SK-N-SH (cell line): ENCODE results near the gene LYSMD4. TPM values are rescaled to one million over a fixed set of nuclear protein-coding genes. Genes with fewer than 3 reads are reported as not detected.

ENCODE experiments used
- CTCF ChIA-PET: fragments of 300-600, 350-600 bp; formaldehyde crosslinking; extraction: SDS; loops from one replicate; lab custom pipeline; 2021; lab: Yijun Ruan, JAX
- POLR2A ChIA-PET: fragments of 350-600 bp; sonication (Branson Sonifier 250); formaldehyde crosslinking; extraction: SDS; loops from one replicate; lab custom pipeline; 2020; ENCODE audit warnings: antibody characterized with exemption, inconsistent platforms; lab: Yijun Ruan, JAX
- DNase-seq: peaks from one replicate; pipeline ENCODE4 v3.0.0; 2012
- H2AFZ ChIP-seq: fragments of 200-600 bp; sonication (generic); 2 replicates; pipeline ENCODE4 v1.8.1; 2016; ENCODE audit warnings: antibody characterized with exemption, mild to moderate bottlenecking, low read depth
- H3F3A ChIP-seq: fragments of 200-600 bp; sonication (generic); replicated peaks from 2 replicates; pipeline ENCODE3; 2016; ENCODE audit warnings: antibody characterized with exemption, mild to moderate bottlenecking; ENCODE audit not compliant: insufficient read depth
- H3K27ac ChIP-seq, 2 experiments: fragments of 200-500 bp in 1 of 2; fragments of 200-600 bp in 1 of 2; sonication (Bioruptor generic) in 1 of 2; sonication (generic), shearing (Covaris generic) in 1 of 2; 2 replicates each; pipeline versions ENCODE4 v1.5.1 to v1.6.1; 2014 to 2016; ENCODE audit warnings: low read depth in 2 of 2, inconsistent platforms in 1 of 2, low read length in 1 of 2, mild to moderate bottlenecking in 1 of 2, mixed read lengths in 1 of 2
- H3K27me3 ChIP-seq: fragments of 200-600 bp; sonication (generic), shearing (Covaris generic); 2 replicates; pipeline ENCODE4 v1.6.1; 2016; ENCODE audit warnings: mixed run types; ENCODE audit not compliant: insufficient read depth
- H3K36me3 ChIP-seq, 2 experiments: fragments of 200-500 bp in 1 of 2; fragments of 200-600 bp in 1 of 2; sonication (Bioruptor generic) in 1 of 2; sonication (generic) in 1 of 2; replicated peaks in 1 of 2; 2 replicates each; pipeline versions ENCODE3 to v1.5.1; 2014 to 2016; ENCODE audit warnings: low read length in 1 of 2, mild to moderate bottlenecking in 1 of 2; ENCODE audit not compliant: insufficient read depth in 2 of 2, control insufficient read depth in 1 of 2
- H3K4me1 ChIP-seq, 2 experiments: fragments of 200-500 bp in 1 of 2; fragments of 200-600 bp in 1 of 2; sonication (Bioruptor generic) in 1 of 2; sonication (generic), shearing (Covaris generic) in 1 of 2; 2 replicates each; pipeline versions ENCODE4 v1.5.1 to v1.6.1; 2014 to 2016; ENCODE audit warnings: low read depth in 1 of 2, low read length in 1 of 2, mixed run types in 1 of 2; ENCODE audit not compliant: insufficient read depth in 2 of 2, control insufficient read depth in 1 of 2
- H3K4me2 ChIP-seq: fragments of 200-600 bp; sonication (generic), shearing (Covaris generic); 2 replicates; pipeline ENCODE4 v1.6.1; 2017; ENCODE audit warnings: mixed run types
- H3K4me3 ChIP-seq, 2 experiments: fragments of 200-500 bp in 1 of 2; fragments of 200-600 bp in 1 of 2; sonication (Bioruptor generic) in 1 of 2; sonication (generic), shearing (Covaris generic) in 1 of 2; 2 replicates each; pipeline versions ENCODE4 v1.5.1 to v1.8.1; 2014 to 2016; ENCODE audit warnings: low read depth in 2 of 2, inconsistent platforms in 1 of 2, low read length in 1 of 2, mild to moderate bottlenecking in 1 of 2, mixed read lengths in 1 of 2, moderate library complexity in 1 of 2
- H3K79me2 ChIP-seq: fragments of 200-600 bp; sonication (generic); 2 replicates; pipeline ENCODE4 v1.8.1; 2017; ENCODE audit warnings: mild to moderate bottlenecking; ENCODE audit not compliant: insufficient read depth
- H3K9ac ChIP-seq: fragments of 200-600 bp; sonication (generic); 2 replicates; pipeline ENCODE4 v1.6.1; 2017; ENCODE audit warnings: mixed run types
- H3K9me2 ChIP-seq: fragments of 200-600 bp; sonication (generic); 2 replicates; pipeline ENCODE4 v1.6.1; 2017; ENCODE audit warnings: mixed run types
- H3K9me3 ChIP-seq: fragments of 200-600 bp; sonication (generic); 2 replicates; pipeline ENCODE4 v1.6.1; 2017; ENCODE audit warnings: mixed run types, mild to moderate bottlenecking, moderate library complexity
- H4K20me1 ChIP-seq: fragments of 200-600 bp; sonication (generic); 2 replicates; pipeline ENCODE4 v1.6.1; 2017; ENCODE audit warnings: mild to moderate bottlenecking, mixed run types; ENCODE audit not compliant: insufficient read depth
- CHD2 ChIP-seq: fragments of 150-350 bp; IDR thresholded peaks from 2 replicates; pipeline ENCODE4 v1.6.1; 2018; ENCODE audit warnings: low read length; ENCODE audit not compliant: partially characterized antibody
- CTCF ChIP-seq: fragments of 200-600 bp; sonication (generic); IDR thresholded peaks from 2 replicates; pipeline ENCODE4 v1.6.1; 2017; ENCODE audit warnings: antibody characterized with exemption, mild to moderate bottlenecking, moderate library complexity
- ELF1 ChIP-seq: IDR thresholded peaks from 2 replicates; pipeline ENCODE4 v1.4.0; 2012
- EP300 ChIP-seq, 2 experiments: IDR thresholded peaks; 2 replicates each; pipeline versions ENCODE4 v1.4.0 to v1.6.1; 2012; ENCODE audit warnings: borderline replicate concordance in 1 of 2, low read depth in 1 of 2, low read length in 1 of 2
- GATA2 ChIP-seq: sonication (generic); formaldehyde crosslinking; IDR thresholded peaks from 2 replicates; pipeline ENCODE4 v1.5.0; 2020; ENCODE audit warnings: mild to moderate bottlenecking, missing genetic modification reagents
- JUND ChIP-seq: IDR thresholded peaks from 2 replicates; pipeline ENCODE4 v1.4.0; 2012
- MAX ChIP-seq: IDR thresholded peaks from 2 replicates; pipeline ENCODE4 v1.4.0; 2012; ENCODE audit warnings: low read depth
- MEF2A ChIP-seq: IDR thresholded peaks from 2 replicates; pipeline ENCODE4 v1.4.0; 2012; ENCODE audit warnings: low read depth, borderline replicate concordance
- MXI1 ChIP-seq: IDR thresholded peaks from 2 replicates; pipeline ENCODE4 v1.6.1; 2012; ENCODE audit warnings: mild to moderate bottlenecking, low read depth, low read length, improper control_type of control experiment
- NFIC ChIP-seq: IDR thresholded peaks from 2 replicates; pipeline ENCODE4 v1.4.0; 2012; ENCODE audit warnings: borderline replicate concordance
- NRF1 ChIP-seq: IDR thresholded peaks from 2 replicates; pipeline ENCODE4 v1.6.1; 2012; ENCODE audit warnings: low read depth, mild to moderate bottlenecking, low read length
- PBX3 ChIP-seq: IDR thresholded peaks from 2 replicates; pipeline ENCODE4; 2012
- POLR2AphosphoS5 ChIP-seq: IDR thresholded peaks from 2 replicates; pipeline ENCODE4 v1.6.1; 2012; ENCODE audit warnings: low read depth, low read length
- RCOR1 ChIP-seq: fragments of 150-350 bp; IDR thresholded peaks from 2 replicates; pipeline ENCODE4 v1.6.1; 2017; ENCODE audit warnings: antibody characterized with exemption, low read length
- RXRA ChIP-seq: IDR thresholded peaks from 2 replicates; pipeline ENCODE4 v1.4.0; 2012; ENCODE audit warnings: low read depth, mild to moderate bottlenecking, borderline replicate concordance
- SIN3A ChIP-seq: IDR thresholded peaks from 2 replicates; pipeline ENCODE4 v1.6.1; 2012; ENCODE audit warnings: low read depth, mild to moderate bottlenecking, low read length, moderate library complexity, borderline replicate concordance
- TAF1 ChIP-seq: IDR thresholded peaks from 2 replicates; pipeline ENCODE4 v1.6.1; 2012; ENCODE audit warnings: low read depth, mild to moderate bottlenecking, low read length, moderate library complexity, borderline replicate concordance
- TCF12 ChIP-seq: IDR thresholded peaks from 2 replicates; pipeline ENCODE4 v1.4.0; 2012
- TEAD4 ChIP-seq: IDR thresholded peaks from 2 replicates; pipeline ENCODE4 v1.4.0; 2012; ENCODE audit warnings: mild to moderate bottlenecking, borderline replicate concordance; ENCODE audit not compliant: insufficient read depth
- USF1 ChIP-seq: IDR thresholded peaks from 2 replicates; pipeline ENCODE4 v1.4.0; 2012; ENCODE audit warnings: low read depth, borderline replicate concordance
- USF2 ChIP-seq: fragments of 150-350 bp; IDR thresholded peaks from 2 replicates; pipeline ENCODE4 v1.6.1; 2017; ENCODE audit warnings: antibody characterized with exemption, low read length, low read depth, borderline replicate concordance
- YY1 ChIP-seq: IDR thresholded peaks from 2 replicates; pipeline ENCODE4 v1.4.0; 2012; ENCODE audit warnings: low read depth, mild to moderate bottlenecking
- WGBS: methylation state at CpG from one replicate; pipeline ENCODE4 v1.1.6; 2017; ENCODE audit warnings: low lambda C conversion rate; 5-methylcytosine and 5-hydroxymethylcytosine counted together
- polyA plus RNA-seq, 3 experiments: library from polyadenylated mRNA; depleted of rRNA; stranded (reverse); fragments of >200 nt; gene quantifications; 2 replicates each; pipeline ENCODE4 v1.2.3, GENCODE V29; 2012

LYSMD4 gene
- polyA plus RNA-seq, 1 of the 3 experiments (the other 2 are of a cell fraction): 6.1 TPM

GRCh38 chr15:99745370-99746086 lies 12.3 kb upstream of the LYSMD4 start:
- Histone ChIP-seq H3F3A (no peaks in the 10 kb centered on the region), H3K36me3 (no peaks in the 10 kb centered on the region), H3K9ac (no peak overlapping the region), H3K4me3 (no peak overlapping the region), H3K4me1 (no peaks in the 10 kb centered on the region), H3K4me2 (no peak overlapping the region), H3K27ac (no peak overlapping the region), H2AFZ (no peak overlapping the region), H3K9me2 (no peaks in the 10 kb centered on the region), H3K79me2 (no peaks in the 10 kb centered on the region), H3K9me3 (no peaks in the 10 kb centered on the region), H4K20me1 (no peaks in the 10 kb centered on the region), H3K27me3 (no peaks in the 10 kb centered on the region)
- no peak for DNase-seq
- POLR2A ChIA-PET: no interaction called here
- no peak for TF ChIP-seq MEF2A
- no peak for TF ChIP-seq TEAD4
- no peak for TF ChIP-seq PBX3
- TF ChIP-seq NFIC: no peak
- no peak for TF ChIP-seq JUND
- TF ChIP-seq EP300 (IDR thresholded peaks at IDR 0.05; ENCODE audit: borderline replicate concordance in 1 of 2, low read depth in 1 of 2, low read length in 1 of 2): no peak
- no peak for TF ChIP-seq SIN3A
- no peak for TF ChIP-seq NRF1
- no peak for TF ChIP-seq USF1
- no peak for TF ChIP-seq TAF1
- TF ChIP-seq TCF12: no peak
- TF ChIP-seq GATA2 (CRISPR knock-in tag): no peak
- no peak for TF ChIP-seq USF2
- TF ChIP-seq RCOR1: no peak
- TF ChIP-seq MXI1: no peak
- 76% methylated on average over 9 of the region's 9 CpGs for WGBS
- CTCF ChIA-PET: interaction anchor here (0.9 kb wide), 1 partner anchor 11 kb away, joined by 4 read pairs; no protein-coding TSS in a partner anchor

- ChIA-PET POLR2A (no interaction called here), CTCF (no interaction called here)
- Histone ChIP-seq H3K4me3 (no peak overlapping the region), H3K36me3 (no peaks in the 10 kb centered on the region), H4K20me1 (no peaks in the 10 kb centered on the region), H3K27me3 (no peaks in the 10 kb centered on the region), H3K9me2 (no peaks in the 10 kb centered on the region), H3F3A (no peaks in the 10 kb centered on the region), H3K27ac (no peak overlapping the region), H3K9ac (no peak overlapping the region), H3K79me2 (no peaks in the 10 kb centered on the region), H3K4me2 (no peak overlapping the region), H3K9me3 (no peaks in the 10 kb centered on the region), H2AFZ (no peak overlapping the region), H3K4me1 (no peaks in the 10 kb centered on the region)
- 85% methylated on average over 7 of the region's 7 CpGs for WGBS
- no peak for DNase-seq
- TF ChIP-seq TEAD4 (no peak), CTCF (no peak), NRF1 (no peak), USF2 (no peak), GATA2 (CRISPR knock-in tag) (no peak), TAF1 (no peak), POLR2AphosphoS5 (no peak), JUND (no peak), ELF1 (no peak), EP300 (IDR thresholded peaks at IDR 0.05; ENCODE audit: borderline replicate concordance in 1 of 2, low read depth in 1 of 2, low read length in 1 of 2) (no peak), RXRA (no peak), SIN3A (no peak), MAX (no peak), YY1 (no peak), CHD2 (no peak)
These were observed 10.9 kb upstream of the LYSMD4 start for GRCh38 chr15:99744142-99744541.
